Activated T-cell treated with anti-CD3 and anti-CD28 coated beads for 4 hours (primary cell): Measurements from ENCODE around the gene MAGI2.

Experiments
- DNase-seq: peaks from one replicate; pipeline ENCODE4 v3.0.0-alpha.2; 2020

MAGI2 gene

DNA sequence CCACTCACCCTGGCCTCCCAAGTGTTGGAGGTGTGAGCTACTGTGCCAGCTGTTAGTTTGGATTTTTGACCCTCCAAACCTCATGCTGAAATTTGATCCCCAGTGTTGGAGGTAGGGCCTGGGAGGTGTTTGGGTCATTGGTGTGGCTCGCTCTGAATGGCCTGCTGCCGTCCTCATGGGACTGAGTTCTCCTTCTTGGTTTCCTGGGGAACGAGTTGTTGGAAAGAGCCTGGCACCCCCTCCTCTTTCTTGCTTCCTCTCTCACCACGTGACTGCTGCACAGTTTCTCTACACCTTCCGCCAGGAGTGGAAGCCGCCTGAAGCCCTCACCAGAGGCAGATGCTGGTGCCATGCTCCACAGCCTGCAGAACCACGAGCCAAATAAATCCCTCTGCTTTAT, 1401.4 kb downstream of the MAGI2 start:
- no peak for DNase-seq

DNA sequence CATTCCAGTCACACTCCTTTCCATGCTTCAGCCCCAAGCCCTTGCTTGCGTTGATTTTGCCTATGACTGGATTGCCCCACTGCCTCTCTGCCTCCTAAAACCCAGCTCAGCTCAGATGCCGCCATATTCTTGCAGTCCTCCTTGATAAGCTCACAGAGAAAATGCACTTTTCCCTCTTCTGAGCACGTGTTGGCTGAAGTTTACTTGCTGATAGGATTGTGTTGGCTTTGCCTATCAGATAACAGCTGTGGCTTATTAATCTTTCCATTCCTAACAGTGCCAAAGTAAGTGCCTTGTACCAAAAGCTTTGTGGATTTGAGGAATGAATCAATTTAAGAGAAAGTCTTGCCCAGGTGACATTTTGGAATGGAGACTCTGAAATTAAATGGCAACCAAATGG, 1405.7 kb downstream of the MAGI2 start:
- no peak for DNase-seq

DNA sequence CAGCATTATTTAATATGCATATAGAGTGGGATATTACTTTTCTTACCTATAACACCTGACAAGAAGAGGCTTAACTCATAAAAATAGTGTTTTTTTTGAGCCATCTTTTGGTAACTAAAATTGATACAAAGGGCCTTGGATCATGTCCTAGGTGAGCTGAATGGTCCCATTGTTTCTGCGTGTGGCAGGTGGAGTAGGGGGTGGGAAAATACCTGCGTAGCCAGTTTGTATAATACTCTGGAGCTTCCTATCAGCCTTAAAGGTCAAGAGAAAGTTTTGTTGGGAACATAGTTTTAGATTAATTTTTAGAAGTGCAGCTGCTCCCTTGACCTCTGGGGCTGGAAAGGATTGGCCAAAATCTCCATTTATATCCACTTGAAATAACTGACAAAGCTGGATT, 1410.3 kb downstream of the MAGI2 start:
- DNase-seq: no peak

DNA sequence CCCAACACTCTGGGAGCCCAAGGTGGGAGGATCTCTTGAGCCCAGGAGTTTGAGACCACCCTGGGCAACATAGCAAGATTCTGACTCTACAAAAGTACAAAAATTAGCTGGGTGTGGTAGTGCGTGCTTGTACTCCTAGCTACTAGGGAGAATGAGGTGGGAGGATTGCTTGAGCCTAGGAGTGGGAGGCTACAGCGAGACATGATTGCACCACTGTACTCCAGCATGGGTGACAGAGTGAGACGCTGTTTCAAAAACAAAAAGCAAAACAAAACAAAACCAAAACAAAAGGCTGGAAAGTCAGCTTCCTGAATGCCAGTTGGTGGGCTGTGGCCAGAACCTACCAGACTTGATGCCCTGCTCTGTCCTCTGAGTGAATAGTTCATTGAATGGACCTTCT, 1412.0 kb downstream of the MAGI2 start:
- DNase-seq: no peak

DNA sequence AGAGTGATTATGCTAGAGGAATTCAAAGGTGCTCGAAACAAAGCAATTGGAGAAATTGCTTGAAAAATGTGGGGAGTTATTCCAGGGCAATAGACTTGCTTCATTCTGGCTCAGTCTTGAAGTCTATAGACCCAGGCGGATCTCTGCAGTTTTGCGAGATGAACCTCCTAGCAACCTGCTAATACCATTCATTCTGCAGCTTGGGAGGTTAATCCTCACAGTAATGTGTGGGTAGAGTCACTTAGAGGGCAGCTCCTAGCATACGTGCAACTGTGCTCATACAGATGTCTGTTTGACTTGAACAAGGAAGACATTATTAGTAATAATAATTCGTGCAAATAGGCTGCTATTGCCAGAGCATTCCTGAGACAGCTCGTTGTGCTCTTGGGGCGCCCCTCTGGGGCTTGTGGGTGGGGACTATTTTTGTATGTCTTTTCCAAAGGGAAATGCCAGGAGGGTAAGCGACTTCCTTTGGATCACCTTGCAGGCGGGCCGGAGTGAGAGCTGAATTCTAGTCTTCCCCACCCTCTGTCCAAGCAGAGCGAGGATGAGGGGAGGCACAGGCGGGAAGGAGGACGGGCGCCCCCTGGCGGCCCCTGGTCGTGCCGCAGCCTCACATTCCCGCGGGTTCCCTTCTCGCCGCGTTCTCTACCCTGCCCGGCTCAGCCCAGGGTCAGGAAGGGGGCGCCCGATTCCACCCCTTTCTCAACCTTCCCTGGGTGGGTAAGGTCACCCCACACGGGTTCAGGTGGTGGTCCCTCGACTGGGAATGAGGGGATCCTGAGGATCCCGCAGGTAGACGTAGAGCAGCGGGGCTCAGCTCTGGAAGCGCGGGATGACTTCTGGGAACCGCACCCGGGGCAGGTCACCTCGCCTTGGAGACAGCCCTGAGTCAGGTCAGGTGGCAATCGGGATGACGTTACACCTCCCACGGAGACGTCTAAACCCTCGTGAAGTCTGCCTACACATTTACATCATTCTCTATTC, 1413.4 kb downstream of the MAGI2 start:
- DNase-seq: no peak

DNA sequence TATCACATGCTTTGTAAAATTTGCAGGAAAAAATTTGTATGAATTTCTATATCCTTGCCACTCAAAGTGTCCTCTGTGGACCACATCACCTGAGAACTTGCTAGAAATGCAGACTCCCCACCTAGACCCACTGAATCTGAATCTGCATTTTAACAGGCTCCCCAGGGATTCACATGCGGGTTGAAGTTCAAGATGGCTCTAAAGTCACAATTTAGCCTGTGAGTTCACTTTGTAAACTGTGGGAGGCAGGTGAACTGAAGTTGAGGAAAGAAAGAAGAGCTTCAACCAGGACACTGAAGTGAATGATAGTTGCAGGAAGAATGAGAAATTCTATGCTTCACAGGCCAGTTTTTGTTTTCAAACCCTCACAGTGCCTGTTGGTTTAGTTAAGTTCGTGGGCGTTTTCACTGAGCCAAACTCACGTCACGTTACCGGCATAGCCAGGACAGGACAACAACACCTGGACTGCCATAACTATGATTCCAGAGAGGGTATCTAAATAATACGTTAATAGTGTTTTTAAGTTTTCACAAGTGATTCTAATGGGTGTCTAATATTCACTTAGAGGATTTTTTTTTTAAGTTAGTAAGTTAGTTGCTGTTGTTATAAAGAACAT, 1414.9 kb downstream of the MAGI2 start:
- no peak for DNase-seq

DNA sequence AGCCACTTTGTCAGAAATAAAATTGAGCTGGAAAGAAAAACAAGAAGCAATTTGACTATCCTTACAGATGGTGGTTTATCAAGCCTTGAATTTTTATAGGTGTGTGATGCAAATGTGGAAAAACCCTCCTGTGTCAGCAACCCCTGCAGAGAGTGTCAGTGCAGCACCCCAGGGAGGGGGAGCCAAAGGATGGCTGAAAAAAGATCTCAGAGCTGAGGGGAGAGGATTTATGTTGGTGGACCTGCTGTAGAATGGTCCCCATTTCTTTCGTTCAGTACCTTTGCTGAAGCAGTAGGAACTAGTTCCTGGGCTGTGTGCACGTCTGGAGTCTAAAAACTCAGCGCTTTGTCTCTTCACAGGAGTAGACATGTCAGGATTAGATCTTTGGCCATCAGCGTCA, 1415.9 kb downstream of the MAGI2 start:
- no peak for DNase-seq

DNA sequence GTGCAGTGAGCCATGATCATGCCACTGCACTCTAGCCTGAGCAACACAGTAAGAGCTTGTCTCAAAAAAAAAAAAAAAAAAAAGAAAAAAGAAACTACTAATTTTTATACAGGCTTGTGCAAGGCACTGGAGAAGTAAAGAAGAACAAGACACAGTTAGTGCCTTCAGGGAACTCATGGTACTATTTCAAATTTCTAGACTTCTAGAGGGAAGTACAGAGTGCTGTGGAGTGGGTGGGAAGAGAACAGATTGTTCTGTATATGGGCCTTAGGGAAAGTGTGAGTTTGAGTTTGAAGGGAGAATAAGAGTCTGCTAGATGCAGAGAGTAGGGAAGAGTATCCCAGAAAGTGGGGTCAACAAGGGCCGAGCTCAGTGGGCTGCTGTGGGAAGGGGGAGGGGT, 1420.1 kb downstream of the MAGI2 start:
- no peak for DNase-seq

DNA sequence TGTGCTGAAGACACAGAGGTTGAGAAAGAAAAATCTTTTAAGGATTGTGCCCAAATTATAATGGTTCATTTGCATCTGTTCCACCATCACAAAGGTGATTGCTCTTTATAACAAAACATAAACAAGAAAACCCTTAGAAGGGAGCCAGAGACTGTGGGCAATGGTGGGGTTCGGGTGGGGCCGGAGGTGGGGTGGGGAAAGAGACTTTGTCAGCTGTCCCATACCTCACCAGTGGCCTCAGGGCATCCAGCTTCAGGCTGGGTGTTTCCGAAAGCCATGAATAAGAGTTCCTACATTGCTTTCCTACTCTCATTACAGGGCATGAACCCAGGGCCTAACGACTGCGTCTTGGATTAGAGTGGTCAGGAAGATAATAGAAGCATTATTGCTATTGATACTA, 1427.0 kb downstream of the MAGI2 start:
- DNase-seq: no peak

DNA sequence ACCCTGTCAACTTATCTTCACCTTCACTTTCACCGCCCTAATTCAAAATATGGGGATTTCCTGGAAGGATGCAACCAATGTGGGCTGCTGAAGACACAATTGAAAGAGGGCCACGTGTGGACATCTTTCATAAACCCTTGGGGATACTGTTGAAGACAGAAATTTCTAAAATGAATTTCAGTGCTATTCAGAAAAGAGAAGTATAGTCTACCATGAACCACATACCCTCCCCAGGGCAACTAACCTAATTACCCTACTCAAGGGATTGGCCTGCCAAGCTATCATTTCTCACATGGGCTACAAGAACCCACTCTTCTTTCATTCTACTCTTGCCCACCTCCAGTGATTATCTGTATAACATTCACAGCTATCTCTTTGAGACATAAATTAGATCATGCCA, 1428.9 kb downstream of the MAGI2 start:
- DNase-seq: no peak

DNA sequence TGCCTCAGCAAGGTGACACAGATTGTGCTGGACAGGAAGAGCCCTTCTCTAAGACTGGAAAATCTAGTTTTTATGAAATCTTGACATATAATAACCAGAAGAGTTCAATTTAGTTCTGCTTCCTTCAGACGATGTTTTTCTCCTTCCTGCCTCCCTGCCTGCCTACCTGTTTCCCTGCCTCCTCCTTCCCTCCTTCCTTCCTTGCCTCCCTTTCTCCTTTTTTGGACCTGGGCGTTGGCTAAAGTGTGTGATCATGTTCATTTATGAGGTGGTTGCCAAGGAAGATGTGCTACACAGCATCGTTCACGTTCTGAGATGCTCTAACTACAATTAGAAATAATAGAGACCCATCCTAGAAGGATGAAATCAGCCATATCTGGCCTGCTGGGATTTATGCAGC, 1430.3 kb downstream of the MAGI2 start:
- no peak for DNase-seq

DNA sequence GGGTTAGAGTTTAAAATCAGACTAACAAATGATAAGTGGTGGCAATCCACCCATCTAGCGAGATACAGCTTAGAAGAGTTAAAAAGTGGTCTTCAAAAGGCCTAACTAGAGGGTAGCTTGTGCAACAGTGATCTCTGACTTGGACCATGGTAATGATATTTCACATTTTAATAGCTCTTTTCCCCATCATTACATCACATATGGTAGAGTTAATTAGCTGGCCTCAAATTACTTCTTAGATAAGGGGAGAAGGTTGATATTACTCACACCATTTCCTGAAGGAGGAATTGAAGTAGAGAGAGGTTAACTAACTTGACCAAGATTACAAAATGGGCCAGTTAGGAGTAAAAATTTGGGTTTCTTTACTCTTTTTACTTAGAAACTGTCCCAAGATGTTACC, 1431.3 kb downstream of the MAGI2 start:
- DNase-seq: no peak

DNA sequence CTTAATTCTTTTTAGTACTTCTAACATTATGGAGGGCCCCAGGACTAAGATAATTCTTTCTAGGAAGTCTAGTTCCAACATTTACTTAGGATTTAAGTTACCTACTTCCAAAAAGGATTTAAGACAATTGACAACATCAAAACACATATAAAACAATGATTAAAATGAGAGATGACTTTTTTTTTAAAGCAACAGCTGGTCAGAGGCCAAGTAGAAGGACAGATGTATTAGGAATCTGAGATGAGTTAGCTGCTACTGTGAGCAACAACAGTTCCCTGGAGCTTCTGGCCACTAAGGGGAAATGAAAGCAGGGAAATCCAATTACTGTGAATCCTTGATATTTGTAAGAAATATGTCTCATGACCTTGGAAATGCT, 1432.6 kb downstream of the MAGI2 start:
- DNase-seq: no peak

DNA sequence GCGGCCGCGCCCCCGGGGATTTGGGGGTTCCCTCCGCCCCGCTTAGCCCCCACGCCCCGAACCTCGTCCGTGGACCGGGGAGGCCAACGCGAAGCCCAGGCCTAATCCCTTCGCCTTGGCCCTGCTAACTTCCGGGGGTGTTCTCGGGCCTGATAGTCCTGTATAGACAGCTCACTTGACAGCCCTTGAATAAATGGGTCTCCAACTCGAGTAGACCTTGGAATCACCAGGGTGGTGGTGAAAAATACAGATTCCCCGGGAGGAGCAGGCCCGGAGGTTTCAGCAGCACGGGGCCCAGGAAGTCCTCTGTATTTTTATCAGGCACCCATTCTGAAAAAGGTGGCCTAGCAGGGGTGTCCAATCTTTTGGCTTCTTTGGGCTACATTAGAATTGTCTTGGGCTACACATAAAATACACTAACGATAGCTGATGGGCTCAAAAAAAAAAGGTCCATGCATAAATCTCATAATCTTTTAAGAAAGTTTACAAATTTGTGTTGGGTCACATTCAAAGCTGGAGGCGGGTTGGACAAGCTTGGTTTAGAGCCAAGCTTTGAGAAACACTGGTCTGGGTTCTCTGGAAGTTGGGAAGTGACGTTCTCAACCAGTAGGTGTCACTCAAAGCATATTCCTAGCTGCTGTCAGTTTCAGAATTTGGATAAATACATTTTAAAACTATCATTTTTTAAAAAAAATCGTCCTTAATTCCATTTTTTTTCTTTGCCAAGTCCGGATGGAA, 1433.2 kb downstream of the MAGI2 start:
- DNase-seq: peak; percentile 7

DNA sequence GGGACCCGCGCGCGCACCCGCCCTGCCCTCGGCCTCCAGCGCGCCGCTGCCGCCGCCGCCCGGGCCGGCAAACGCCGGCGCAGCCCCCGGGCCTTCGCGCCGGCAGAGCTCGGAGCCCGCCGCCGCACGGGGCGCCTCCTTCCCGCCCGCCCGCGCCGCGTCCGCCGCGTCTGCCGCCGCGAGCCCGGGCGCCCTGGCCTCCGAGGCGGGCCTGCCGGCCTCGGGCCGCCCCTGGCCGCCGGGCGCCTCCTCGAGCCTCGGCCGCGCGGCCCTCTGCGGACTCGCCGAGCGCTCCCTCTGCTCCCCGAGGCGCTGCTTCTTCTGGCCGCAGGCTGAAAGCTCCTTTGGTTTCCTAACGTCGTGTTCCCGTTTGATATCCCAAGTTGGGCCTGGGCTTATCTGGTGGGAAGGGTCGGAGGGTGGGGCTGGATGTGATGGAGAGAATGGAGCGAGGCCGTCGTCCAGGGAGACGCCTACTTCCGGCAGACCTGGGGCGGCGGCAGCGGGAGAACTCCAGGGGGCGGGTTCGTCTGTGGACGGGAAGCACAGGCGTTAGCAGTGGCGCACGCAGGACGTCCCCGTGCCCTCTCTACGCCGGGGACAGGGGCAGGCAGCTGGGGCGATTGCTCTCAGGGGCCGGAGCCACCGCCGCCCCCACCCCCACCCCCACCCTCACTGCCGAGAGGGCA, 1433.9 kb downstream of the MAGI2 start:
- DNase-seq: peak; percentile 32

DNA sequence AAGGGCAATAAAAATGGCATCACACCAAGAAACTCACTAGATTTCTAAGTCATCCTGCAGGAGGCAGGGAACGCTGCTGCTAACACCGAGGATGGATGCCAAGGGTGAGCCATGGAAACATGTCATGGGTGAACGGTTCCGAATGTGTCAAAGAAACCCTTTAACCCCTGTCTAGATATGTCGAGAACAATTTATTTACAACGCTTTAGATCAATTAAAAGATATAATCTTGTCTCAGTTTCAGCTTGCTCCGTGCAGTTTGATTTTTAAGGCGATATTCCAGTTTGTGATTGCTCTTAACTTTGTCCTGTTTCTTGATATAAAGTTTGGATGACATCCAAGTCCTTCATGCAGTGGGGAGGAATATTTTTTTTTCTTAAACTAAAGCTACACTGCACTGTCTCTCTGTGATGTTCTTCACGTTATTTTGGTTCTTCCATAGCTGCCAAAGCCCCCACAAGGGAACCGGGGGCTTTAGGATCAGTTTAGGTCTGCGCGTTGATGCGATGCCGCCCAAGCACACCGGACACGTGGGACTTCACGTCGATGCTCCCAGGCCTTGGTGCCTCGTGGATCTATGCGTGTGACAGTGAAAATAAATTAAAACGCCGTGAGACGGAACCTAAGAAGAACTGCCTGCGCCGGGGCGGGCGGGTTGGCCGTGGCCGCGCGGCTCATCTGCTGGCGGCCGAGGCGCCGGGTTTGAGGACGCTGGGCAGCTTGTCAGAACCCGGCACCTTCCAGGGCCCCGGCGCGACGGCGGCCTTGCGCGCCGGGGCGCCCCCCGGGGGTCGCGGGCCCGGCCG, 1434.6 kb downstream of the MAGI2 start:
- DNase-seq: peak; percentile 4

DNA sequence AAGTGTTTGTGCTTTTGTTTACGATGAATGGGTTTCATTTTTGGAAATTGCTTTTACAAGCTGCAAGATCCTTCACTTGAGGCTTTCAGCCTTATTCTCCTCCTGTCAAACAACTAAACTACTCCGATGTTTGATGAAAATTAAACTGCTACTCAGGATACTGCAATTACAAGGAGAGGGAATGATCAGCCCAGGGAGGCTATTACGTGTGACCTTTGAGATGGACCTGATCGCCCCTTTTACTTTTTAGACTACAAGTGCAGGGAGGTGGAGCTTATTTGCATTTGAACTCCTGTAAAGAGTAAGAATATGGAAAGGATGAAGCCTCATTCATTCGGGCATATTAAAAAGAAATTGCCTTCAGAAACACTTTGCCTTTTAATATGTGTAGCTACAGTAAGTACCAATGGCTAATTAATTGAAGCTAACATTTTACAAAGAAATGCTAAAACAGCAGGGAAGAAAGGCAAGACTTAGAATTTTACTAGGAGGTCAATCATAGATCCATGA, 1435.8 kb downstream of the MAGI2 start:
- no peak for DNase-seq

DNA sequence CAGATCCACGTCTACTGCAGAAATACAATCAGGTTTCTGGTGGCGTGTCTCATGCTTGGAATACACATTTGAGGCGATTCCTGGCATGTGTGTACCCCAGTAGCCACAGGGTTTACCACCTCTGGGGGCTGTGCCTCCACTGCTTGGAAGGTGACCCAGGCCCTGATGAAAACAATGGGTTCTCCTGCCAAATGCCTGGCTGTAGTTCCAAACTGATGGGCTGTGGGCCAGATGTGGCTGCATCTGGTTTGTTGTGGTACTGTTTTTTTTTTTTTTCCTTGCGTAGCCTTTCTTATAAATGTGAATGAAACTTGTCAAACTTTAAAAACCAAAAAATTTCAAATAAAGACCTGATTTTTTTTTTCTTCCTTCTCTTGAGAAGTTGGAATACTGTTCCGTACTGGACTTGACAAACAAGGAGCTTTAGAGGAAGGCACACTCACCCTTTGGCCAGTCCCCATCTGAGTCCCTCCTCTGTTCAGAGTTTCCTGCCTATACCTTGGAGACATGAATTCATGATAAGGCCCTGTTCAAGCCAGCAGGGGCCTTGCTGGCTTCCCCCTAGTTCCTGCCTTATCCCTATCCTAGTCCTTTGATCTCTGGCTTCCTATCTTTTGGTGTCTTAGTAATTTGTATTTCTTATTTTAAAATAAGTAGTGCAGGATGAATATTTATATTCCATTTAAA, 1437.8 kb downstream of the MAGI2 start:
- DNase-seq: no peak

DNA sequence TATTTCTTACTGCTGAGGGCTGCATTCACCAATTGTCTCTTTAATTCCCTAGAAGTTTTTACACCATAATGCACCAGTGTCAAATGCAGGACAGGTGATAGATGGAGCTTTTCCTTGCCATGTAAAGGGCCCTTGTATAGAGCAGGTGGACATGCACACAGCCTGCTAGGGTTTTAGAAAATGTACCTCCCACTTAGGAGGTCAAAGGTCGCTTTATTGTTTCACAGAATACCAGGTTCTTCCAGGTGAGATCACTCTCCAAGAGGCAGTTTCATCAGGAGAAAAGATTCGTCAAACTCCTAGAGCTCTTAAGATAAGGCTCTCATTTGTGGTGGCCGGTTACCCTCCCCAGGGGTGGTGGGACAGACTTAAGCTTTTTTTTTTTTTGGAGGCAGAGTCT, 1439.1 kb downstream of the MAGI2 start:
- DNase-seq: no peak

DNA sequence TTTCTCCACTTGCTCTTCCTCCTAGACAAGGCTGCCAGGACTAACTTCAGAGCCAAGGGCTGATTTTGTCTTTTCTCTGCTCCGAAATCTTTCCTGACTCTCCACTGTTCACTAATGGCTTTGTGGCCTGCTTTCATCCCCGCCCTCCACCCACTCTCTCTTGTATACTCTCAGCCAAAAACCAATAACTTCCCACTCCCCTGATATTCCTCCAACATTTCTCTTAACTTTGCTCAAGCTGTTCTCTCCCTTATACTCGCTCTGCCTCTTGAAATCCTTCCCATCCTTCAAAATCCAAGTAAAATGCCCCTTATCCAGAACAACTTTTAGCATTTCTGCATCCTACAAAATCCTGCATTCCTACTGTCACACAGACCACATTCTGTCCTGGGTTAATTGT, 1440.1 kb downstream of the MAGI2 start:
- no peak for DNase-seq

DNA sequence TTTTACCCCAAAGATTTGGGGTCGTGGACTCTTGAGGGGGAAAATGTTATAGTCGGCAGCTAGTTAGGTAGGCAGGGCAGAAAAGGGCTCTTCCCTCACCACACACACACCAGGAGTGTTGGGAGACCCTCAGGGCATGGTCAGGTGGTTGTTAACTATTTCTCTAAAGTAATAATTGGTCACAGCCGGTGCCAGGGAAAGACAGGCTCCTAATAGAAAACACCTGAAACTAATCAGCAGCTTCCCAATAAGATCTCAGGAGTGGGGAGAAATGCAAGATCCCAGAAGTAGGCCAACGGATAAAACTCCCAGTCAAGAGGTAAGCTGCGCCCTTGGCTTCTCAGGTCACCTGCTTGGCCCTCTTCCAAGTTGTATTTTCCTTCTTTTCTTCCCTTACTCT, 1441.8 kb downstream of the MAGI2 start:
- DNase-seq: no peak

DNA sequence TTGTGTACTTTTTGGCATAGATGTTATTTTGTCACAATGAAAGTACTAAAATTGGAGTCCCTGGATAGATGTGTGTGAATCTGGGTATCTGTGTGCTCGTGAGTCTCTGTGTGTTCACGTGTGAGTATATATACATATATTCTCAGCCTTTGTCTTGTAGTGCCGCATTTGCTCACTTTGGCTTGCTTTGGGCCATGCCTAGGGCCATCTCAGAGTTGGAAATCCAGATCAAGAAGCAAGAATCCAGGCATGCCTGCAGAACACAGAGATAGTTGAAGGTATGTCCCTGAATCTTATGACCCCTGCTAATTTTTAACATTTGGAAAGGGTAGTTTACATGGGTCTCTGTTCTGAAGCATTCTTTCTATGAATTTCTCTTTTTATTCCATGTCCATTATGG, 1446.2 kb downstream of the MAGI2 start:
- DNase-seq: no peak
